GM18951 (cell line): ENCODE data around the gene HMG20B.

Experiments used
- POLR2A ChIP-seq: IDR thresholded peaks from 4 replicates; pipeline ENCODE4 v1.6.1; 2011; ENCODE audit warnings: mild to moderate bottlenecking; ENCODE audit not compliant: insufficient read length, insufficient read depth; ENCODE audit errors: extremely low read depth
- in situ Hi-C: fragments of 300-500 bp; cut with MboI; formaldehyde crosslinking; loops from one replicate; pipeline ENCODE4 v1.12.0; 2022; ENCODE audit warnings: low sequenced_read_pairs, mixed read lengths, inconsistent platforms; ENCODE audit not compliant: unreplicated experiment

HMG20B gene

DNA sequence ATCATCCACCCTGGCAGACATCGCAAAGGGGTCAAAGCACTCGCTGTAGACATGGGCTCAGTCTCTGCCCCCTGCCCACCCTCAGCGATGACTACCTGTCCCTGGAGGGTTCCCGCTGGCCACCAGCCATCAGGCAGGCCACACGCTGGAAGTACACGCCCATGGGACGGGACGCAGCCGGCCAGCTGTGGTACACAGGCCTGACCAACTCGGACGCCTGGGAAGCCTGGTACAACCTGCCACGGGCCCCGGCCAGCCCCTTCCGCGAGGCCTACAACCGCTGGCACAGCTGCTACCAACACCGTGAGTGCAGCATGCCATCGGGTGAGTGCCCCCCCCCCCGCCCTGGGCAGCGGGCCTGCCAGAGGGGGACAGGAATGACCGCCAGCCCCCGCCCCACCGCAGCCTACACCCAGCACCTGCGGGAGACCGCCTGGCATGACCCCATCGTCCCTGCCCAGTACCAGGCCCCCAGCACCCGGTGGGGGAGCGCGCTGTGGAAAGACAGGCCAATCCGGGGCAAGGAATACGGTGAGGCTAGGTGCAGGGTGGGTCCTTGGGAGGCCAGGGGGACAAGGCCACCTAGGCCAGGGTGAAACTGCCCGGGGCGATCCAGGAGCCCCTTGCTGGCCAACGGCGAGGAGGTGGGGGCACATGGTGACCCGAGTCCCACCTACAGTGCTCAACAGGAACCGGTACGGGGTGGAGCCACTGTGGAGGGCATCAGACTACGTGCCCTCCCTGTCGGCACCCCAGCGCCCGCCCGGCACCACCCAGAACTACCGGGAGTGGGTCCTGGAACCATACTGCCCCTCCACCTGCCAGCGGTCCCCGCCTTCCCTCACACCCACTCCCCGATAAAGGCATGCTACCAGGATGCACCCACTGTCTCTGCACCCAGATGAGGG is 29.3 kb upstream of the HMG20B start:
- in situ Hi-C loops, result no loop called here
- TF ChIP-seq POLR2A, result no peak

DNA sequence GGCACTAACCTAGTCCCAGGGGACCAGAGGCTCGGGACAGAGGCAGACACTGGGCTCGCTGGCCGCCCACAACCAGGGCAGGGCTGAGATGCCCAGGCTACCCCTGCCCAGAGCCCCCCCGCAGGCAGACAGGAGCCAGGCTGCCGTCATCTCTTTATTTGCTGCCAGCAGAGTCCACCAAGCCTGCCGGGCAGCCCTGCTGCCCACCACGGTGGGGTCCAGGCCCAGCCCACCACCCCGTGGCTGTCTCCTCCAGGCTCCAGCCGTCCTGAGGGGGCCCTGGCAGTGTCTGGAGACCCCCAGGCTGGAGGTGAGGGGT is 28.7 kb upstream of the HMG20B start:
- in situ Hi-C loops, result no loop called here
- TF ChIP-seq POLR2A, result no peak

DNA sequence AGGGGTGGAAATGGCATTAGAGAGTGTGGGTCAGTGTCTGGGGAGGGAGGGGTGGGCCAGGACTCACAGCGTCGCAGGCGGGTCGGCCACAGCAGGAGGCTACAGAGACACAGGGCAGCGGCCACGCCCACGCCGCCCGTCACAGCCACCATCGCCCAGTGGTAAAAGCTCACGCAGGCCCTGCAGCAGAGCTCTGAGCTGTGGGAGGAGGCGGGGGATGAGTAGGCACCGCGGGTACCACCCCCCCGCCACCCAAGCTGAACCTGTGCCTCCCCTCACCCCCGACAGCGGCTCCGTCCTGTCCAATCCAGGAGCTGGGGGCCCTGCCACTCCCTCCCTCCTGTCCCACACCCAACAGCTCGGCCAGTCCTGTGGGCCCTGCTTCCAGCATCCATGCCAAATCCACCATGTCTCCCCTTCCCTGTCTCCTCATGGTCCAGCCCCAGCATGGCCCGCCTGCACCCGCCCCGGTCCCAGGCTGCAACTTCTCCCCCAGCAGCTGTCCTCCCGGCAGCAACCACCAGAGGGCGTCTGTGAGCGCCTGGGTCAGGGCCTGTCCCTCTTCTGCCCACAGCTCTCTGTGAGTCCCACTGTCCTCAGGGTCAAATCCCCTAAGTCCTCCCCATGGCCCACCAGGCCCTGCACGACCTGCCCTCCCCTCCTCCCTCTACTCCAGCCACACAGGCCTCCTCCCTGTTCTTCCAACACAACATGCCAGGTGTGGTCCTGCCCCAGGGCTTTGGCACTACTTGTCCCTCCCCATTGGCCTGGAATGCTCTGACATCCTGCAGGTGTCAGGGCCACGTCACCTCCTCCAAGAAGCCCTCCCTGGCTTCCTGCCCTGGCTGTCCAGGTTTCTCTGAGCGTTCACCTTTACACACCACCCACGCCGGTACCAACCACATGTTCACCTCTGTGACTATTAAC is 27.7 kb upstream of the HMG20B start:
- in situ Hi-C loops, result no loop called here
- no peak for TF ChIP-seq POLR2A

DNA sequence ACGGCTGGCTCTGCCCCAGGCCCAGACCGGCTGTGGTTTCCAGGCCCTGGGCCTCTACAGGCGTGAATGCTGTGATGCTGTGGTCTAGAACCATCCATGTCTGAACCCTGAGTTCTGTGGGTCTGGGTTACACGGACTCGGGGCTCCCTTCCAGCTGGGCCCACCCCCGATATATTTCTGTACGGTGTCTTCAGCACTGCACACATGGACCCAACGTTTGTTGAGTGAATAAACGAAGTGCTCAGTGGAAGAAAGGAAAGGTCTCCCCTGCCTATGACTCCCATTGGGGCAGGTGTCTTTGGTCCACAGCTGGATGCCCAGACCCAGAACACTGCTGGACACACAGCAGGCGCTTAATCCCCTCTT is 27.1 kb upstream of the HMG20B start:
- TF ChIP-seq POLR2A, result no peak
- in situ Hi-C loops, result no loop called here

DNA sequence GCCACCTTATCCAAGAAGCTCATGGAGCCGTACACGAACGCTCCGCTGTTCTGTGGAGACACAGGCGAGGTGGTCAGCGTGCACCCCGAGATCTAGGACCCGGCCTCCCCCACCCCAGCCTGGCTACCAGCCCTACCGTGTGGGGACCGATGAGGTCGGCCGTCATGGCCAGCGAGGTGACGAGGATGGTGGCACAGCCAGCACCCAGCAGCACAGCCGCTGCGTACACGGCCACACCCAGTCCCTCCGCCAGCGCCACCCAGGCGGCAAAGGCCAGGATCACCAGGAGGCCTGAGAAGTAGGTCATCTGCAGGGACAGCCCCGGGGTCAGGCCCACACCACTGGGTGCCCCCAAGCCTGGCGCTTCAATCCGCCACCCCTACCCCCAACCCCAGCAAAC is 26.6 kb upstream of the HMG20B start:
- TF ChIP-seq POLR2A, result peak; percentile 12
- in situ Hi-C loops, result no loop called here

DNA sequence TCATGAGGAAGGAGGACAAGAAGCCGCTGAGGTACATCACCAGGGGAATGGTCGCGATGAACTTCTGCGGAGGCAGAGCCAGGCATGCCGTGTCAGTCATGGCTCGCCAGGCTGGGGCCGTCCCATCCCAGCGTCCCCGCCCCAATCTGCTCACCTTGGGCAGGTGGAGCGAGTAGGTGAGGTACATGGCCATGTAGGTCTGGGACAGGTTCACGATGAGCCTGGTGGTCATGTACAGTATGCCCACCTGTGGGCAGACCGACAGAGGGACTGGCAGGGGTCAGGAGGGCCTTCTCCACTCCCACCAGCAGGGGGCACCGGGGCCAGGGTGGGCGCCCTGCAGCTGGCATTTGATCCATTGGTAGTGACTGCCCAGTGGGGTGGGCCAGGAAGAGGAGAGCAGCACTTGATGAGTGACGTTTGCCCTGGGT is 25.4 kb upstream of the HMG20B start:
- no peak for TF ChIP-seq POLR2A
- in situ Hi-C loops, result no loop called here

DNA sequence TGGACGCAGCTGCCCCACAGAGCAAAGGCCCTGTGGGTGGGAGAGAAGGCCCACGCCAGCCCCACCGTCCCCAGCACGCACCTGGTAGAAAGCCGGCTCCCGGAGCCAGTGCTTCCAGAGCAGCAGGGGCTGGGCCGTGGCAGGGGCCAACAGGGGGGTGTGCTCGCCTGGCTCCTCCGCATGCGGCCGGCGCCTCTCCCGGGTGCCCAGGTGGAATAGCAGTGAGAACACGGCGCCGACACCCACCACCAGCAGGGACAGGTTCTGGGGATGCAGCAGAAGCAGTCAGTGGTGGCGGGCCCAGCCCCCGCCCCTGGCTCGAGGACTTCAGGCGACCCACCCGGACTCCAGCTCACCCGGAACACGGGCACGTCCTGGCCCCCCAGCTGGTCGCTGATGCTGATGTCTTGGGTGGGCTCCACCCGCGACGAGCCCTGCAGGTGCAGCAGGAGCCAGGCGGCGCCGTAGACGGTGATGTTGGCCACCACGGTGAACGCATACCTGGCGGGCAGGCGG is 24.9 kb upstream of the HMG20B start:
- TF ChIP-seq POLR2A, result no peak
- in situ Hi-C loops, result no loop called here

DNA sequence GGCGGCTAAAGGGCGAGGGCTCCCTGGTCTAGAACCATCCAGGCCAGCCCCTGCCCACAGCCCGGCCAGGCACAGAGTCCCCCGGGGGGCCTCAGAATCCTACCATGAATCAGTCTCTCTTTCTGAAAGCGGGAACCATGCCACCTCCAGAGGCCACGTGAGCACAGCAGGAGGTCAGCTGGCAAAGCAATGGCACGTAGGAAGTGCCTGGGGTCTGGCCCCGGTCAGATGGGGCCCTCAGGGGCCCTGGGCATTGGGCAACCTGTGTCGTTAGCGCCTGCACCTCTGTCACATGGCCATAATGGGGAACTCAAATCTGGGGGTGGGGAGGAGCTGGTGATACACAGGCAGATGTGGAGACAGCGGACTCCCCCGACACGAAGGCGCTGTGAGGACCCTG is 24.1 kb upstream of the HMG20B start:
- TF ChIP-seq POLR2A, result no peak
- in situ Hi-C loops, result no loop called here

DNA sequence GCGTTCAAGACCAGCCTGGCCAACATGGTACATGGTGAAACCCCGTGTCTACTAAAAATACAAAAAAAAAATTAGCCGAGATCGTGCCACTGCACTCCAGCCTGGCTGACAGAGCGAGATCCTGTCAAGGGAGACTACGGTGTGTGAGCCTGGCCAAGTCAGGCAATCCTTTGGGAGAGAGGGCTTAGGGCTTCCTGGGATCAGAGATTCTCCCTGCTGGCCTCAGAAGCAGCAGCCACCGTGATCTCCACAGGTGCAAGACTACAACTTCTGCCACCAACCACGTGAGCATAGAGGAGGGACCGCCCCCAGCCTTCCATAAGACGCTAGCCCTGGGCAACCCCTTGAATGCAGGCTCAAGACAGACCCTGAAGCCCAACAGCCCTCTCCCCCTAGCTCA is 22.9 kb upstream of the HMG20B start:
- in situ Hi-C loops, result no loop called here
- TF ChIP-seq POLR2A, result no peak

DNA sequence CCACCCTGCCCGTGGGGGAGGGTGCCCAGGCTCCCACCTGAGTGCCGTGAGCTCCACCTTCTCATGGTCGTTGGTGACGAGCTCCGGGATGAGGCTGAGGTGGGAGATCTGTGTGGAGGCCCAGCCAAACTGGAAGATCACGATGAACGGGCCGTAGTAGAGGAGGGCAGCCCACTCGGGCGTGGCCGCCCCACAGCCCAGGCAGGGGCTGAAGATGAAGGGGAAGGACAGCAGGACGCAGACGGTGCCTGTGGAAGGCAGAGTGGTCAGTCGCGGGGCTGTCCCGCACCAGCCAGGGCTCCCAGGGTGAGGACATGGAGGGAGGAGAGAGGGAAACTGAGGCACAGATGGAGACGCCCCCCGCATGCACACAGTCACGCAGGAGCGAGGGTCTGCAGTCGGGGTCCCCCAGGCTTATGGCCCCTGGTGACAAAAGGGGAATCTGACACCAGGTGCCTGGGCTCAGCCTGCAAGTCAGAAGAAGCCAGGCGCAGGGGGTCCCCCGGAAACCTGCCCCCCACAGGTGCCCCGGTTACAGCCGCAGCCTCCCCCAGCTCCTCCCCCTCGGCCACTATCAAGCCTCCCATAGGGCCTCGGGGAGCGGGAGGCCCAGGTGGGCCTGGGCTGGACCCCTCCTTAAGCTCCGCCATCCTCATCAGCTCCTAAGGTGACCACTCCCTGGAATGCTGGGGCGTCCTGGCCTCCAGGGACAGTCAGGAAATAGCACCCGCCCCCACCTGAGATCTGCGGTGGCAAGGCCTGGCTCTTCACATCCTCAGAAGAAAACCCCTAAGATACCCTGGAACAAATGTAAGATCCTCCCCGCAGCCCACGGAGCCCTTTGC is 21.6 kb upstream of the HMG20B start:
- in situ Hi-C loops, result no loop called here
- no peak for TF ChIP-seq POLR2A

DNA sequence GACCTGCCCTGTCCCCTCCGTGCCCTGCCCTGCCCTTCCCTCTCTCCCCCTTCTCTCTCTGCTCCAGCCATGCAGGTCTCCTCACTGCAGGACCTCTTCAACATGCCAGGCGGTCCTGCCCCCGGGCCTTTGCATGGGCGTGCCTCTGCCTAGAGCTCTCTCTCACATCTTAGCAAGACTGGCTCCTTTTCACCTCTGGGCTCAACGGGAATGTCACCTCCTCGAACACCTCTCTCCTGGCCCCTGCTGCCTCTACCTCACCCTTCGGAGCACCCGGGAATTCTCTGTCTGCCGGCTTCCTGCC is 21.0 kb upstream of the HMG20B start:
- no peak for TF ChIP-seq POLR2A
- in situ Hi-C loops, result no loop called here

DNA sequence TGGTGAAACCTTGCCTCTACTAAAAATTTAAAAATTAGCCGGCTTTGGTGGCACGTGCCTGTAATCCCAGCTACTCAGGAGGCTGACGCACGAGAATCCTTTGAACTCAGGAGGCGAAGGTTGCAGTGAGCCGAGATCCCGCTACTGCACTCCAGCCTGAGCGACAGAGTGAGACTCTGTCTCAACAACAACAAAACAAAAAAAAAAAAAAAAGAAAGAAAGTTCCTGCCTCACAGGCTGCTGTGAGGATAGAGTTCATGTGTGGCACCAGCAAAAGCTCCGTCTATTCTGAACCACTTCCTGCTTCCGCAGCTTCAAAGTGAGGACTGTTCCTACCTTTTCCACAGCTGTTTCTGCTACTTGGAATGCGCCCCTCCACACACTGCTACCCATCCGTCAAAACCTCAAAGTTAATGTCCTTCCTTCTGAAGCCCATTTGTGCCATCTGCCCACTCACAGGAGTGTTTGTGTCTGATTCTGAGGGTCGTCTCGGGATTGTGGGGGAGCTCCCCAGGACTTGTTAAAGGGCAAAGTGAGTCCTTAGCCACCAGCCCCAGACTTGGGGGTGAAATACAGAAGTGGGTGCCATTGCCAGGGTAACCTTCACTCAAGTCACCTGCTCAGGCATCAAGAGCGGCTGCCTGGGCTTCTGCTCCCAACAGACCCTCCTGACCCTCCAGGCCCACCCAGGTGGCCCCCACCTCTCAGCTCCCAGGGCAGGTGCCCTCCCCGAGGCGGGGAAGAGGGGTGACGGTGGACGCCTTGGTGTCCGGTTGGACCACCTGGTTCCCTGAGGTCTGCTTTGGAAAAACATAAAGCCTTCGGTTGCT is 18.3 kb upstream of the HMG20B start:
- in situ Hi-C loops, result no loop called here
- no peak for TF ChIP-seq POLR2A

DNA sequence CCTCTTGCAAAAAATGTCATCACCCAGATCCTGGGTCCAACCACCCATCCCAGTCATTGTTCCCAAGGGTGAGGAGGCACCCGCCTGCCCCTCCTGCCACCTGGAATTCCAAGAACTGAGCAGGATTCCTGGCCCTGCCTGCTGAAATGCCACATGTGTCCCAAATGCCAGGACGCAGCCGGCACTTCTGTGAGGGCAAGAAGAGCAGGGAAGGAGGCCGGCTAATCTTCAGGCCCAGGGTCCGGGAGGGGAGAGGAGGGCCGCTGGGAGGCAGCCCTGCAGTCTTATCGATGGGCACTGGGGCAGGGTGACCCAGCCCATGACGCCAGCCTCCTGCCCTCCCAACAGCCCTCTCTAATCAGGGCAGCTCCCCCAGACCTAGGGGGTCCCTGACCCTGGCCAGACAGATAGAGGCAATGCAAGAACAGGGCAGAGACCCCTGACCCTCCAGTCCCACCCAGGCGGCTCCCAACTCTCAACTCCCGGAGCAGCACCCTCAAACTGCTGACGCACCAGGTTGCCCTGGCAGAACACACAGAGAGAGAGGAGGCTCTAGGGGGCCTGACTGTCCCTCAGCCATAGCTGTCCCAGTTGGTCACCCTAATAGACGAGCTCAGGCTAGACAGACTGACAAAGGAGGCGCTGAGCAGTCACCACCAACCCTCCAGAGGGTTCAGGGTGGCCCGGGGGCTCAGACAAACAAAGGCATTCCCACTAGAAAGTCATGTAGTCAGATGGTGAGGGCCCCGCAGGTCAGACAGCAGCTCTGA is 16.9 kb upstream of the HMG20B start:
- TF ChIP-seq POLR2A, result no peak
- in situ Hi-C loops, result no loop called here
